Thyroid gland (tissue), 4 donors: ENCODE measurements around the gene SIK3.

Experiments
- CTCF ChIP-seq, 6 experiments: fragments of 200-600 bp in 3 of 6; fragments of 450-650 bp in 3 of 6; sonication (generic) in 3 of 6; IDR thresholded peaks; one replicate each; pipeline ENCODE4 v1.5.1; 2016 to 2019; ENCODE audit warnings: antibody characterized with exemption in 6 of 6, mild to moderate bottlenecking in 2 of 6, inconsistent platforms in 1 of 6, moderate library complexity in 1 of 6
- POLR2A ChIP-seq, 2 donors: fragments of 450-650 bp; IDR thresholded peaks; one replicate each; pipeline ENCODE4 v1.6.1; 2017; ENCODE audit warnings: antibody characterized with exemption in 2 of 2, mild to moderate bottlenecking in 2 of 2, moderate library complexity in 1 of 2

- TF ChIP-seq CTCF (IDR thresholded peaks at IDR 0.05) (no peak), POLR2A (IDR thresholded peaks at IDR 0.05) (no peak)
These were observed 294.2 kb downstream of the SIK3 start for GRCh38 chr11:116804001-116804400.
